Measurements from ENCODE around the gene TRDN.

The TRDN gene, protein sequence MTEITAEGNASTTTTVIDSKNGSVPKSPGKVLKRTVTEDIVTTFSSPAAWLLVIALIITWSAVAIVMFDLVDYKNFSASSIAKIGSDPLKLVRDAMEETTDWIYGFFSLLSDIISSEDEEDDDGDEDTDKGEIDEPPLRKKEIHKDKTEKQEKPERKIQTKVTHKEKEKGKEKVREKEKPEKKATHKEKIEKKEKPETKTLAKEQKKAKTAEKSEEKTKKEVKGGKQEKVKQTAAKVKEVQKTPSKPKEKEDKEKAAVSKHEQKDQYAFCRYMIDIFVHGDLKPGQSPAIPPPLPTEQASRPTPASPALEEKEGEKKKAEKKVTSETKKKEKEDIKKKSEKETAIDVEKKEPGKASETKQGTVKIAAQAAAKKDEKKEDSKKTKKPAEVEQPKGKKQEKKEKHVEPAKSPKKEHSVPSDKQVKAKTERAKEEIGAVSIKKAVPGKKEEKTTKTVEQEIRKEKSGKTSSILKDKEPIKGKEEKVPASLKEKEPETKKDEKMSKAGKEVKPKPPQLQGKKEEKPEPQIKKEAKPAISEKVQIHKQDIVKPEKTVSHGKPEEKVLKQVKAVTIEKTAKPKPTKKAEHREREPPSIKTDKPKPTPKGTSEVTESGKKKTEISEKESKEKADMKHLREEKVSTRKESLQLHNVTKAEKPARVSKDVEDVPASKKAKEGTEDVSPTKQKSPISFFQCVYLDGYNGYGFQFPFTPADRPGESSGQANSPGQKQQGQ

DNA sequence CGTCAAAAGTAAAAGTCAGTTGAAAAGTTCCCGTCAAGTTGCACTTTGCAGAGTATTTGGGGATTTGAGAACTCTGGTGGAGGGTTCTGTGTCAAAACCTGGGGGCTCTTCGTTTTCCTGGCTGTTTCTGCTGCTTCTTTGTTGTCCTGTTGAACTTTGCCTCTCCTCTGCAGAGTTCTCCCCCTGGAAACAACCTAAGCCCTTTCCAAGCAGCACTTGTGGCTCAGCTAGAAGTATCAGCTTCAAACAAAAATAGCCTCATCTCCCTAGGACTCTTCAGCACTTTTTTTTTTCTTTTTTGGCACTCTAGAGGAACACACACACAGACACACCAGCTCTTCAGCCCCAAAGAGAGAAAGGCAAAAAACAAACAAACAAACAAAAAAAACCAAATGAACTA lies at the start of gene TRDN:
Gene TRDN, minus strand, starts transcription at position 169 of the 400 bp plus-strand sequence. CDS start 175 bp downstream, outside the sequence.
- no peak for DNase-seq (ENCODE audit: low spot score)

DNA sequence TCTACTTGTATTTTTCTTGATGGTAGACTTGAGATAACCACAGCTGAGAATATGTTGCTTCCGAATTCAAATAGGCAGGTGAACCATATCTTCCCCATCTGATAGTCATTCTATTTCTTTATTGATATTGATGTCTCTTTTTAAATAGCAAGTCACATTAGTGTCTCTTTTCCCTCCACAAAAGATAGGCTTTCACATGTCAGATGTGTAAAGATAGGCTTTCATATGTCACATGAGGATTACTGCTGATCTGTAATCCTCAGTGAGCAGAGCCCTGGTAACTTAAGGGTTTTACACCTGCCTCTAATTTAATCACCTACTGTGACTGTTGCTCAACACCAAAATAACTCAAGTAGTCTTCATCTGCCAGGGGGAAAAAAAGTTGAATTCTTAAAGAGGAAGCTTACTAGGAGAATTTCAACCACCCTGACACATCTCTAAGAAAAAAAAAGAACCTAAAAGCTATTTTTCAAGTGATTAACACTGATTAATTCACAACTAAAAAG lies 45.3 kb upstream of the TRDN start:
- DNase-seq (ENCODE audit: low spot score): no peak

DNA sequence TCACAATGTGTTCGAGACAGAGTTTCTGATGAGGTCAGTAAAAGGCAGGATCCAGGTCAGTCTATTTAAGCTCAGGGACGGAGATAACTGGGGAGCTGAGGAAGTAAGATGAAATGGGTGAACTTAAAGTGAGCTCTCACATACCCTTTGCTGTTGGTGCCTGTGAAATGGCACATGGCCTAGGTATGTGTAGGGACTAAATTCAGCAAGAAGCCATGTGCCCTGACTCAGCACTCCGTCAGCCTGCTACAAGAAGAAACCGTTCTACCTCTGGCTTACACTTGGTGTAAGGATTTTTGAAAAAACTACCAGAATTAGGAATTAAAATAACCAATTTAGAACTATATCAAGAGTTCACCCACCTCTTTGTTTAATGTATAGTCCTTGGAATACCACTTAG lies 41.1 kb upstream of the TRDN start:
- DNase-seq (ENCODE audit: low spot score): no peak

DNA sequence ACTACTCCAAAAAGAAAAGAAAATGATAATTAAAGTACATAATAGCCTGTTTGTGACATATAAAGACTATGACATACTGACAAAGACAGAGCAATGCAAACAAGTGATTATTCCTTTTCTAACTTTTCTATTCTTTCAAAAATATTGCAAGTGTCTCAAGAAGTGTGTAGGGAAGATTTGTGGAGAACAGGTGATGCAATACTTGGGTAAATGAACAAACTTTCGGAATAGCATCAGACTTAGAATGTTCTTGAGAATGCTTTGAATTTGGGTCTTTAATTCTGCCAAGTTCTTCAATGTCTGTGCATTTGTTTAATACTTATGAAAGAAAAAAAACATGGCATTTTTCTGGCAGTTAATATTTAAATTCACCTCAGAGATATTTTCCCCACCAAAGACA lies 40.0 kb upstream of the TRDN start:
- no peak for DNase-seq (ENCODE audit: low spot score)

DNA sequence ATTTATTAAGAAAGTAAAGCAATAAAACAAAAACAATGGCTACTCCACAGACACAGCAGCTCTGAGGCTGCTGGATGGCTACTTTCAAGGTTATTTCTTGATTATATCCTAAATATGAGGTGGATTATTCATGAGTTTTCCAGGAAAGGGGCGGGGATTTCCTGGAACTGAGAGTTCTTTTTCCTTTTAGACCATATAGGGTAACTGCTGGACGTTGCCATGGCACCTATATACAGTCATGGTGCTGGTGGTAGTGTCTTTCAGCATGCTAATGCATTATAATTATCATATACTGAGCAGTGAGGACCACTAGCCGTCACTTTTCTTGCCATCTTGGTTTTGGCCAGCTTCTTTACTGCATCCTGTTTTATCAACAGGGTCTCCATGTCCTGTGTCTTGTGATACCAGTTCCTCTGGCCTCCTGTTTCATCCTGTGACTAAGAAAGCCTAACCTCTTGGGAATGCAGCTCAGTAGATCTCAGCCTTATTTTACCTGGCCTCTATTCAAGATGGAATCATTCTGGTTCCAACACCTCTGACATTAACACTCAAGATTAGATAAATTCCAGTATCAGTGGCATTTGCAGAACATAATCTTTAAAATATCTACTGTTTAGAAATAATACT lies 32.3 kb upstream of the TRDN start:
- no peak for DNase-seq (ENCODE audit: low spot score)

DNA sequence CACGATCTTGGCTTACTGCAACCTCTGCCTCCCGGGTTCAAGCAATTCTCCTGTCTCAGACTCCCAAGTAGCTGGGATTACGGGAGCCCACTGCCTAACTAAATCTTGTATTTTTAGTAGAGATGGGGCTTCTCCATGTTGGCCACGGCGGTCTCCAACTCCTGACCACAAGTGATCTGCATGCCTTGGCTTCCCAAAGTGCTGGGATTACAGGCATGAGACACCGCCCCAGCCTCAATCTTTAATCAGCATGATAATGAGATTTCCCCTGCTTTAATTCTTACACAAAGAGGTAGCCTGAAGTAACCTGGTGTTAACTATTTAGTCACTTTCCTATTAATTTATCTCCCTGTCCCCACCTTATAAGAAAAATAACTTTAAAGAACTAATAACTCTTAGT lies 31.3 kb upstream of the TRDN start:
- no peak for DNase-seq (ENCODE audit: low spot score)

DNA sequence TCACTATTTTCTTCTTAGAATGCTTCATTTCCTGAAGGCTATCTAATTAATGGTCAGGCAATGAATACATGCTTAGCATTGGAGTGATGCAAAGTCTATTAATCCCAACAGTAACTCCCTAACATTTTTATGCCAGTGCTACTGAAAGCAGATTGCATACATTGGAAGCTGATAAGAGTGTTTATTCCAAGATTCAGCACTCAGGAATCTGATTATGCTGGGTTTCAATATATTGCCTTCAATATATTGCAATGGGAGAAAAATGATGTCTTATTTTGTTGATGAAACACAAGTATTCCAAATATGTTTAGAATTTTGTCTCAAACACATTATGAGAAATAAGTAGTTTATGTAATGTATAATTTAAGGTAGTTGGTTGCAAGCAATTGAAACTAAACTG lies 26.7 kb upstream of the TRDN start:
- no peak for DNase-seq (ENCODE audit: low spot score)

DNA sequence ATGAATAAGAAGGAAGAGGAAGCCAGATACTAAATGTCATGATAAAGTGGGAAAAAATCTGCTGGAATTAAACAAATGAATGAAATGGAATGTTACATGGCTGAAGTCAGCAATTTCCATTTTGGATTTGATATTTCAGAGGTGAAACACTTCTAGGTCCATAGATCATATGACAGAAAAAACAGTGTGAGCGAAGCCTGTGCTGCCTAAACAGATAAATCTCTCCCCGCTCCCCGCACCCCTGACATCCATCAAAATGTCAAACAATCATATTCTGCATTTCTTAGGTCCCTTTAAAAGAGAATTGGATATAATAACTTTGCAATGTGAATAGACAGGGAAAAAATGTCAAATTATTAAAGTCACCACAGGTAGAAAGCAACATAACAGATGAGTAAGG lies 26.0 kb upstream of the TRDN start:
- DNase-seq (ENCODE audit: low spot score): no peak

DNA sequence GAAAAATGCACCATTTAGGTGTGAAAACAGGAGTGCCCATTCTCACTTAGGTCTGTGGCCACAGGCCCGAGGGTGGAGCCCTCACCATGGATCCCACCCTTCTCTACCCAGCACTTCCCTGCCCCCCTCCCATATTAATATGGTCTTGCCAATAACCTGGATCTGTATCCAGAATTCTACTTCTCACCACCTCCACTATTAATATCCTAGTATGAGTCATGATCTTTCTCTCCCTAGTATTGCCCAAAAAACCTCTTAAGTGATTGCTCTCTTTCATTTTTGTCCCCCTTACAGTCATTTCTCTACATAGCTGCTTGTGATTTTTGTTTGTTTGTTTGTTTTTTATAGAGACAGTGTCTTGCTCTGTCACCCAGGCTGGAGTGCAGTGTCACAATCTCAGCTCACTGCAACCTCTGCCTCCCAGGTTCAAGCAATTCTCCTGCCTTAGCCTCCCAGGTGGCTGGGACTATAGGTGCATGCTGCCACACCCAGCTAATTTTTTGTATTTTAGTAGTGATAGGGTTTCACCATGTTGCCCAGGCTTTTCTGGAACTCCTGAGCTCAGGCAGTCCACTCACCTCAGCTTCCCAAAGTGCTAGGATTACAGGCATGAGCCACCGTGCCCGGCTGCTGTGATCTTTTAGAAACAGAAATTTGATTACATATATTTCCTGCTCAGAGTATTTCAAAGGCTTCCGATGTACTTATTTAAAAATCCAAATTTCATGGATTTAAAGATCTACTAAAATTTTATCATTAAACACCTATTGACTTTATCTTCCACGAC lies 24.5 kb upstream of the TRDN start:
- no peak for DNase-seq (ENCODE audit: low spot score)

DNA sequence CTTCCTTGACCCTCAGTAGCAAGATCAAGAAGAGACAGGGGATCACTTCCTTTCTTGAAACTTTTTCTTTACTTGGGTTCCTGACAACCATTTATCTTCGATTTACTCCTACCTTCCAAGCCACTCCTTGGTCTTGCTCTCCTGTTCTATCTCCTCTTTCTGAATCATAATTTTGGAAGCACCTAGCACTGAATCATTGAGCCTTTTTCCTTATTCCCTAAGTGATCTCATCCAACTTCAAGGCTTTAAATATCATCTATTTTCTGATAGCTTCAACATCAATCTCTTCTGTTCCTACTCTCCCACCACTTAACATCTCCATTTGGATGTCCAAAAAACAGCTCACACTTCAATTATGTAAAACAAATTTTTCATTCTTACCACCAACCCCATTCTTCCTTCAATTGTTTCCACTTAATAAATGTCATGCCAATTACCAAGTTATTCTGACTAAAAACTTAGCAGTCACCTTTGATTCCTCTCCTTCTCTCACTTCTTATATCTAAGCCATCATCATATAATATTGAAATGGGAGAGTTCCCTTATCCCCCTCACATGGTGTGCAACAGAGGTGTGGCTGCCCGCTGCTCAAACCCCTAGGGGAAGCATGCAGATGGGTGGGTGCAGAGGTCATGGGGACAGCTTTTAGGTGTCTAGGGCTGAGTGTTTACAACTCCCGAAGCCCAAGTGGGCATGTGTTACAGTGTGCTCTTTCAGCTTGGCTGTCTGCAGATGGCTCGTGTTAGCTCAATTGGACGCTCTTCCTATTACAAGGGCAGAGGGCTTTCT lies 23.4 kb upstream of the TRDN start:
- DNase-seq (ENCODE audit: low spot score): no peak

DNA sequence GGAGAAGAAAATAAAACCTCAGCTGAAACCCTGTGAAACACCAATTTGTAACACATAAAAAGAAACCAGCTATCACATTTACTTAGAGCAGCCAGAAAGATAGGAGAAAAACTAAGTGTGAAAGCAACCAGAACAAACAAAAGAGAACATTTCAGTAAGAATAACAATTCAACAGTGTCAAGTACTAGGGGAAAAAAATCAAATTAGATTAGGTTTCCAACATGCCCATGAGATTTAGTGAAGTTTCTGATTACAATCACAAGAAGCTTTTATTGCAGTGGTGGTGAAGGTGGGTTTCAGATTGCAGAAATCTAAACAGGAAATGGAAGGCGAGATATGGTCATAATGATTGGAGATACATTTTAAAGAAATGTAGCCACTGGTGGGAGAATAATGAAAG lies 22.1 kb upstream of the TRDN start:
- no peak for DNase-seq (ENCODE audit: low spot score)

DNA sequence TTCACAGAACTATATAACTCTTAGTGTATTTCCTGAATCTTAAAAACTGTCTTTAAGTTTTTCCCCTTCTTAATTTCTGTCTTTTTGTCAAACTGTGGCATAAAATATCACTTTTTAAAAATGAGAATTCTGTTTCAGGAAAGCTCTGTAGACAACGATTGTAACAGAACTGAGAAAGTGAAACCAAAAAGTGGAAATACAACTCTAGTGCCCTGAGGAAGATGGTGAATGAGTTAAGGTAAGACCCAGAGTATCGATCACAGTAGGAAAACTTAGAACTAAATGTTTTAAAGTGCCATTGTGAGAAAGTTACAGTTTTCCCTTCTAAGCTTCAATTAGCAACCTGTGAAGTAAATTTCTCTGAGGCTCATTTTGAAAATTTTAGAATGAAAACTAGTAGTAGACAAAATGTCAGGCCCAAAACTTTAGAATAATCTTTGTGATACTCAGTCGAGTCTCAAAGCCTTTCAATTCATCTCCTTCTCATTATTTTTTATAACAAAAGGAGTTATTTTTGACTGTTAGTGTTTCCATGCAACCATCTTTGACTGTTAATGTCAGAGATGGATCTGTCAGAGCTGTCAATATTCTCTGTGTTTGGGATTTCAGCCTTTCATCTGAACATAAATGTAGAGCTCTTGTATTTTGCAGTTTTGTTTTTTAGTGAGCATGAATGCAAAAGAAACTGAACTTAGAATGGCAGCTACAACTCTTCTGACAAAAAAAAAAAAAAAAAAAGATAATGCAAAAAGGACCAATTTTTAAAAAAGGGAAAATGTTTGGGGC lies 19.0 kb upstream of the TRDN start:
- DNase-seq (ENCODE audit: low spot score): no peak

DNA sequence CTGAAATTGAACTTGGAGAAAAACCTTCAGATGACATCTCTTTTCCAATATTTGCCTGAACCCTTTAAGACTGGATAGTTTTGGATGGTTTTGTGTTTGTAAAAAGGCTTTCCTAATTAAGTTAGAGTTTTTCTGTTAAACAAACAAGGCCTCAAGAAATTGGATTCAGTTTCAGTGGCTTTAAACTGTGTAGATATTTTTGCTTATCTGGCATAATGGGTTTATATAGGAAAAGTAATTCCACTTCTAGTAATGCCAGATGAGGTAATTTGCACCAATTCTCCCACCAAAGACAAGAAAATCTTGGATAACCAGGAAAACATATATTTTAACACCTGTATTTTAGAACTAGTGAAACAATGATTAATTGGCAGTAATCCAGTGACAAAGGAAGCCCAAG lies 12.0 kb upstream of the TRDN start:
- no peak for DNase-seq (ENCODE audit: low spot score)

DNA sequence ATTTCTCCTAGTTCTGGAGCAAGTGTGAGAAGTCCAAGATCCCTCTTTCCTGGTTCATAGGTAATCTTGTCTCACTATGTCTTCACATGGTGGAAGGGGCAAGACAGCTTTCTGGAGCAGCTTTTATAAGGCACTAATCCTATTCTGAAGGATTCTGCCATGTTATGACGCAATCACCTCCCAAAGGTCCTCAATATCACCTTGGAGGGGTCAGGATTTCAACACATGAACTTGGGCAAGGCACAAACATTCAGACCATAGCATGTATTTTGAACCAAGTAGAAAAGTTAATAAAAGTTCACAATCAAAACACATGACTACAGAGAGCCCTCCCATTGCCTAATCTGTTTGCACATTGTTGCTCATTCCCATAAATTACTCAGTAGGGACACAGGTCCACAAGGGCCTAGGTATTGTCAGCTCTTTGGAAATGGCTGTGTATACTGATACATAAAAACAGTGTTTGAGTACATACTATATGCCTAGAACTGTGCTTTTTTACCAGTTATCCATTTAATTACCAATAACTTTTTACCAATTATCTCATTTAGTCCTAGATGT lies 11.3 kb upstream of the TRDN start:
- DNase-seq (ENCODE audit: low spot score): no peak

DNA sequence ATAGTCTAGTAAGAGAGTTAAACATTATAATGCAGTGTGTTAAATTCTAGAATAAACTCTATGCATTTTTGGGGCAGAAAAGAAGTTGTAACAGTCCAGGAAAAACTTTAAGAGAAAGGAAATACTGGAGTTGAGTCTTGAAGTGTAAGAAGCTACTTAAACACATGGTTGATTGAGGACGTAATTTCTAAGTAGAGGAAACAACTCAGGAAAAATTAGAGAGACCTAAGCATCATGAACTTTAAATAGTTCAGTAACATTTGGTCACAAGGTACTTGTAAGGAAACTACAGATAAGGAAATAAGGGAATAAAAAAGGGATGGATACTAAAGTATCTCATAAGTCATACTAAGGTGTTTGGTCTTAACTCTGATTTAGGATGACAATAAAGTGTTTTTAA lies 4.7 kb upstream of the TRDN start:
- DNase-seq (ENCODE audit: low spot score): no peak

DNA sequence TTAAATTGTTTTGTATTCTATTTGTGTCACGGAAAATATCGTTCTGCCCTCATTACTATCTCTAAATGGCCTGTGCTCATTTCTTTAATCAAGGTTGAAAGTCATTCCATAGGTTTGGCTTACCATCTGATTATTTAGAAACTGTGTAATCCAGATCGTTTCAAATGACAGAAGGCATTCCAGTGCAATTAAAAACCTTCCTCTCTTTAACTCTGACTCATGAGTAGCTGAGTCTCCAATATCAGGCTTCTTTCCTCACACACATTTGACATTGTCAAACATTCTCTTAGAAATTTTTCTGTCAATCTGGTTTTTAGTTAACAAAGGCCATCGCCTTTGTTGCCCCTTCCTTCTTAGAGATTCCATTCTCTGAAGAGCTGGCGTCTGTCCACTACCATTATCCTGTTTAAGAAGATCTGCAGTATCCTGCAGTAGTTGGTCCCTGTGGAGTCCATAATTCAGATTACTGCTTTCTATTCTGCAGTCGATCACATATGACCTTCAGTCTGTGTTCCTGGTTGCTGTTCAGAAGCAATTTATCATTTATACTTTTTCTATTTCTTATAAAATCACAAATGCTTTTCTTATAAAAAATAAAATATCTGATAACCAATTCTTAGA lies 3.9 kb upstream of the TRDN start:
- DNase-seq (ENCODE audit: low spot score): no peak

DNA sequence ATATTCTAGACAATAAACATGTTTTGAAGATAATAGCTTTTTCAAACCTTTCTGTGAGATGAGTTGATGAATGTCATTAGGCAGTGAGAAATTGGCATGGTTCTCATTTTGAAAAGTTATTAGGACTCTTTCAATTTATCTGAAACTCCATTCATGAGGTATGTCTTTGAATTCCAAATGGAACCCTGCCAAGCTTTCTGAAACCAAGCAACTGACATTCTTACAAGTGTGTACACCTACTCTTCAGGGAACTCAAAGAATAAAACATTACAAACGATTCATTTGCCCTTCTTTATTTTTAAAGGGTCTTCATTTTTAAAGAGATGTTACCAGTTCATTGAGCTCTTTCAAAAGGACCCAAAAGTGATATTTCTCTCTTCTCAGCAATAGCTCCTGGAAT lies 2.1 kb upstream of the TRDN start:
- DNase-seq (ENCODE audit: low spot score): no peak

DNA sequence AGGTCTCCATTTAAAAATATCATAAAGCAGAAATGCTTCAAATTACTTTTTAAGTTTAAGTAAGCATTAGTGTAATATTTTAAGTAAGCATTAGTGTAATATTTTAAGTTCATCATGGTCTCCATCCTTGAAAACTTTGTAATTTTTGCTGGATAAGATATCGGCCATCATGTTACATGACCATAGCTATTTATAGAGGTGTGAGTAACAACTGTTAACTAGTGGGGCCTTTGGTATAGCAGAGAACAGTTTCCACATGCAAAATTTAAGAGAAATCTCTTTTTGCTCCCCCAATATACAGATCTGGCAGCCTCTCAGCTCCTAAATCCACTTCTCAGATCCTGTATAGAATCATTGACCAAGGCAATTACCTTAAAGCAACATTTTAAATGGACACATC lies 468 bp downstream of the TRDN start:
- no peak for DNase-seq (ENCODE audit: low spot score)

DNA sequence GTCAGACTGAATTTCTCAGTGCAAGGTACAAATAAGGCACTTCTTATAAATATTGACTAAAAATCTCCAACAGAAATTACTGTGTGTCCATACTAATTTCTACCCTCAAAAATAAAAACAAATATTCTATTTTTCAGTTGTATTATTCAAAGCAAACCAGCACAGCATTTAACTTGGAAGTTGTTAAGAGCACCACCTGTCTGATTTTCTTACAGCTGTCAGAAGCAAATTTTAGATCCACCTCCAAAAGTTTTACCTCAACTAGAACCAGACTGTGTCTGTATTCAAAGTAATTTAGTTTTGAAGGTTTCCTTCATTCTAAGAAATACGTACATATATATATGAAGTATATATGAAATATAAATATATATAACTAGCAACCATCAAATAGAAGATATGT lies 1.2 kb downstream of the TRDN start:
- no peak for DNase-seq (ENCODE audit: low spot score)

DNA sequence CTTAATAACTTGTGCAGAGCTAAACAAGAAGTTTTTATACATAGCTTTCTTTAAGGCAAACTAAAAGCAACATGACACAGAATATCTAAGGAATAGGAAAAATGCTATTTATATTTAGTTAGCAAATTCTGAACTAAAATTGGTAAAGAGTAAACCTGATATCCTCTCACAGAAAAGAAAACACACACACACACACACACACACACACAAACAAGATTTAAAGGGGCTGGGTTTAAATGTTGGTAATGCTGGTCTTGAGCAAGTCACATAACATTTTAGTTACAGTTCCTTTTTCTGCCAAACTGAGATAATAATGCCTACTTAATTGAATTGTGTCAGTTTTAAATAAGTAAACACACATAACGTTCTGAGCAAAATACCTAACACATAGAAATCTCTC lies 1.6 kb downstream of the TRDN start:
- no peak for DNase-seq (ENCODE audit: low spot score)
